ENCODE results near the gene FOXK2.

- TF ChIP-seq POLR2AphosphoS5 (IDR thresholded peaks at IDR 0.05; ENCODE audit: insufficient read depth, low read depth, low read length) (no peak), CTCF (IDR thresholded peaks at IDR 0.05; ENCODE audit: extremely low read depth in 1 of 2, insufficient read depth in 1 of 2, low read depth in 1 of 2, low read length in 2 of 2) (no peak), EZH2 (IDR thresholded peaks at IDR 0.05; ENCODE audit: borderline replicate concordance, low read depth, low read length, severe bottlenecking) (no peak), MAX (IDR thresholded peaks at IDR 0.05; ENCODE audit: insufficient read depth, insufficient read length) (no peak), POLR2A (IDR thresholded peaks at IDR 0.05; ENCODE audit: low read depth, low read length) (no peak), GATA2 (IDR thresholded peaks at IDR 0.05; ENCODE audit: insufficient read depth, insufficient read length, low read depth, low read length) (no peak), MYC (IDR thresholded peaks at IDR 0.05; ENCODE audit: low read depth, low read length) (no peak)
These were observed 44.1 kb upstream of the FOXK2 start for GRCh38 chr17:82475458-82475857.

Data from endothelial cell of umbilical vein (primary cell).